Cardiac muscle cell (in vitro differentiated cells and primary cell): ENCODE data around the gene BTG2. TPM values are rescaled to one million over a fixed set of nuclear protein-coding genes. Genes with fewer than 3 reads are reported as not detected.

ENCODE experiments used
- DNase-seq, 2 donors: peaks; one replicate each; pipeline versions ENCODE4 v3.0.0 to v3.0.0-alpha.2; 2010 to 2017; ENCODE audit warnings: low read depth in 1 of 2, low spot score in 1 of 2
- H3K27ac ChIP-seq: fragments of 200-600 bp; sonication (generic); 2 replicates; pipeline ENCODE4 v1.5.1; 2016
- H3K27me3 ChIP-seq: fragments of 200-600 bp; sonication (generic); 2 replicates; pipeline ENCODE4 v1.6.0; 2016; ENCODE audit warnings: control low read depth
- H3K36me3 ChIP-seq: fragments of 200-600 bp; sonication (generic); 2 replicates; pipeline ENCODE4 v1.5.1; 2016; ENCODE audit warnings: control low read depth
- H3K4me1 ChIP-seq: fragments of 200-600 bp; sonication (generic); 2 replicates; pipeline ENCODE4 v1.8.1; 2017; ENCODE audit warnings: low read depth, mild to moderate bottlenecking, mixed run types
- H3K4me3 ChIP-seq: fragments of 200-600 bp; sonication (generic); 2 replicates; pipeline ENCODE4 v1.5.1; 2016; ENCODE audit warnings: mild to moderate bottlenecking
- H3K9me3 ChIP-seq: fragments of 200-600 bp; sonication (generic); 2 replicates; pipeline ENCODE4 v1.5.1; 2017; ENCODE audit warnings: low read depth, mild to moderate bottlenecking, control low read depth
- CTCF ChIP-seq: IDR thresholded peaks from 2 replicates; pipeline ENCODE4 v1.5.1; 2012; ENCODE audit warnings: low read depth, mild to moderate bottlenecking, low read length
- polyA plus RNA-seq: library from polyadenylated mRNA; unstranded; fragments of >200 nt; fragmentation: Nextera tagmentation; extraction: Ambion mirVana; gene quantifications from 2 replicates; pipeline ENCODE4 v1.2.1, GENCODE V29; 2016
- total RNA-seq: library from RNA; depleted of rRNA; stranded (reverse); fragments of >200 nt; gene quantifications from 2 replicates; pipeline ENCODE4 v1.2.3, GENCODE V29; 2016

The BTG2 gene
- total and polyA plus RNA-seq, 2 experiments from 2014 or later: 45.6 to 66.0 TPM

GRCh38 chr1:203316626-203317093, 11.3 kb downstream of the BTG2 start:
- DNase-seq: peak in 1 of 2 donors; percentile 91
- H3K27me3 ChIP-seq: no peaks in the 10 kb centered on the region

GRCh38 chr1:203317429-203318228, 12.3 kb downstream of the BTG2 start:
- H3K27me3 ChIP-seq: no peaks in the 10 kb centered on the region
- no peaks in the 10 kb centered on the region for H3K9me3 ChIP-seq

More at GRCh38 chr1:203316626-203317093, 11.3 kb downstream of the BTG2 start:
- H3K4me3 ChIP-seq: no peak overlapping the region
- peaks cover 13% of the 10 kb centered on the region for H3K4me1 ChIP-seq
- peak overlapping the region; percentile 53 for H3K27ac ChIP-seq
- no peak for TF ChIP-seq CTCF
- H3K9me3 ChIP-seq: no peaks in the 10 kb centered on the region
- H3K36me3 ChIP-seq: no peaks in the 10 kb centered on the region

GRCh38 chr1:203318229-203318517, 12.9 kb downstream of the BTG2 start:
- no peak for TF ChIP-seq CTCF
- H3K9me3 ChIP-seq: no peaks in the 10 kb centered on the region
- no peak overlapping the region for H3K27ac ChIP-seq
- H3K4me1 ChIP-seq: peaks cover 13% of the 10 kb centered on the region
- no peaks in the 10 kb centered on the region for H3K27me3 ChIP-seq
- no peaks in the 10 kb centered on the region for H3K36me3 ChIP-seq
- no peak for DNase-seq
- no peak overlapping the region for H3K4me3 ChIP-seq

More at GRCh38 chr1:203317429-203318228, 12.3 kb downstream of the BTG2 start:
- H3K4me3 ChIP-seq: no peak overlapping the region
- H3K27ac ChIP-seq: no peak overlapping the region
- H3K4me1 ChIP-seq: peaks cover 13% of the 10 kb centered on the region
- DNase-seq: no peak
- TF ChIP-seq CTCF: no peak
- no peaks in the 10 kb centered on the region for H3K36me3 ChIP-seq

DNA sequence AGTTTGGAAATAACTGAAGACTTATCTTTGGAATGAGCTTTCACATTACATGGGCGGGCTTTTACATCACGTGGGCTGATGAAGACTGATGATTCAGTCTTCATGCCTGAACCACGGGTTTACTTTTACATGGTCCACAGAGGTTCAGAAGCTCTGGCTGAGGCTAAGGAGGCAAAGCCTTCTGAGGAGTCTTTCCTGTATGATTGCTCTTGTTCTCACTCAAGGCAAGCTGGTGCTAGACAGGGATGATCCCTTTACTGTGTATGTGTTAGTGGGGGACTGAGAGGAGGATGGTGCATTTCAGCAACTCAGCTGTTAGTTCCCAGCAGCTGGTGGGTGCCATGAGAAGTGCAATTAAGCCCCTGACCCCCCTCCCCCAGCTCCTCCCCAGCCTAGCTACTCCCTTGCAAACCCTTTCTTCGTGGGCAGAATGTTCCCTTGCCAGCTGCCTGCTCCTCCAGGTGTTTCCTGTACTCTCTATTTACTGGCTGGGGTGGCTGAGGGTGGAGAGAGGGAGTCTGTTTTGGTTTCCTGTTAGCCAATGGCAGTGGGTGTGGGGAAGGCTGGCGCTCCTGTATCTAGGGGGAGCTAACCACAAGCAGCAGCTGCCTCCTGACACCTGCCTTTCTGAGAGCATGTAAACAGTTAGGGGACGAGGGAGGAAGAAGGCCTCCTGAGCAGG, 15.4 kb downstream of the BTG2 start:
- peak in 1 of 2 donors; percentile 76 for DNase-seq
- no peak for TF ChIP-seq CTCF
- no peak overlapping the region for H3K27ac ChIP-seq
- no peak overlapping the region for H3K4me3 ChIP-seq
- no peaks in the 10 kb centered on the region for H3K36me3 ChIP-seq
- no peaks in the 10 kb centered on the region for H3K9me3 ChIP-seq
- H3K4me1 ChIP-seq: peaks cover 24% of the 10 kb centered on the region
- H3K27me3 ChIP-seq: no peaks in the 10 kb centered on the region

GRCh38 chr1:203321273-203322052, 16.1 kb downstream of the BTG2 start:
- Histone ChIP-seq H3K27ac (no peak overlapping the region), H3K27me3 (no peaks in the 10 kb centered on the region), H3K4me3 (no peak overlapping the region), H3K4me1 (peaks cover 20% of the 10 kb centered on the region), H3K36me3 (no peaks in the 10 kb centered on the region), H3K9me3 (no peaks in the 10 kb centered on the region)
- DNase-seq: no peak
- no peak for TF ChIP-seq CTCF
